Loucy (cell line): ENCODE measurements around the gene SLC5A12.

ENCODE experiments used
- EZH2phosphoT487 ChIP-seq: fragments of 200-600 bp; IDR thresholded peaks from 2 replicates; pipeline ENCODE4 v1.6.1; 2018; ENCODE audit warnings: antibody characterized with exemption, mild to moderate bottlenecking, moderate library complexity, borderline replicate concordance
- TF ChIP-seq, protein P1 (sequence below): fragments of 200-600 bp; sonication (generic); conservative IDR thresholded peaks from 2 replicates; pipeline ENCODE4 v1.5.1; 2014; ENCODE audit warnings: mild to moderate bottlenecking, antibody characterized with exemption, low read length

DNA sequence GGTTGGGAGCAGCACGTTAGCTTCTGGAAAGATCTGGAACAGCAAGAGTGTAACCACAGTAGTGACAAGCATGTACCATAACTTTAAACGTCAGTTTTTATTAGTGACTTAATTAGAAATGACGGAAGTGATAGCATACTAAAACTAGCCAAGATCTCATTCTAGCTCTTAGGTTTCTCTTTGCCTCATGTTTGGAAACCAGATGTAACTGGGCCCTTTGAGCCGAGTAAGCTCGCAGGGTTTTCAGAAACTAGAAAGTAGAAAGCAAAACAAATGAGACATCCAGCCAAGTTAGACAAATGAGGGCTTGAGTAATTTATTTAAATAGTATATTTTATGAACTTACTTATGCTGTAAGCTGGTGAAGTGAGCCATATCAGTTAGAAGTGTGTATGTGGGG, 40.2 kb upstream of the SLC5A12 start:
- TF ChIP-seq, protein P1, sequence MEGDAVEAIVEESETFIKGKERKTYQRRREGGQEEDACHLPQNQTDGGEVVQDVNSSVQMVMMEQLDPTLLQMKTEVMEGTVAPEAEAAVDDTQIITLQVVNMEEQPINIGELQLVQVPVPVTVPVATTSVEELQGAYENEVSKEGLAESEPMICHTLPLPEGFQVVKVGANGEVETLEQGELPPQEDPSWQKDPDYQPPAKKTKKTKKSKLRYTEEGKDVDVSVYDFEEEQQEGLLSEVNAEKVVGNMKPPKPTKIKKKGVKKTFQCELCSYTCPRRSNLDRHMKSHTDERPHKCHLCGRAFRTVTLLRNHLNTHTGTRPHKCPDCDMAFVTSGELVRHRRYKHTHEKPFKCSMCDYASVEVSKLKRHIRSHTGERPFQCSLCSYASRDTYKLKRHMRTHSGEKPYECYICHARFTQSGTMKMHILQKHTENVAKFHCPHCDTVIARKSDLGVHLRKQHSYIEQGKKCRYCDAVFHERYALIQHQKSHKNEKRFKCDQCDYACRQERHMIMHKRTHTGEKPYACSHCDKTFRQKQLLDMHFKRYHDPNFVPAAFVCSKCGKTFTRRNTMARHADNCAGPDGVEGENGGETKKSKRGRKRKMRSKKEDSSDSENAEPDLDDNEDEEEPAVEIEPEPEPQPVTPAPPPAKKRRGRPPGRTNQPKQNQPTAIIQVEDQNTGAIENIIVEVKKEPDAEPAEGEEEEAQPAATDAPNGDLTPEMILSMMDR = no peak
- TF ChIP-seq EZH2phosphoT487 = no peak
